GM18508 (cell line): ENCODE results near the gene RBBP9.
A peak's percentile ranks its signal among the peaks of the same experiment; 100 is the strongest.
"Not testable (repeated sequence)": the region's sequence is repeated elsewhere in the genome, so short reads cannot be mapped to it uniquely, and the experiment has no call there.

ENCODE experiments used
- ATAC-seq: cut with Tn5 transposase; IDR thresholded peaks from one replicate; pipeline ENCODE4 v1.9.1; 2021; ENCODE audit warnings: moderate number of reproducible peaks; ENCODE audit not compliant: insufficient read depth, unreplicated experiment

RBBP9 gene

DNA sequence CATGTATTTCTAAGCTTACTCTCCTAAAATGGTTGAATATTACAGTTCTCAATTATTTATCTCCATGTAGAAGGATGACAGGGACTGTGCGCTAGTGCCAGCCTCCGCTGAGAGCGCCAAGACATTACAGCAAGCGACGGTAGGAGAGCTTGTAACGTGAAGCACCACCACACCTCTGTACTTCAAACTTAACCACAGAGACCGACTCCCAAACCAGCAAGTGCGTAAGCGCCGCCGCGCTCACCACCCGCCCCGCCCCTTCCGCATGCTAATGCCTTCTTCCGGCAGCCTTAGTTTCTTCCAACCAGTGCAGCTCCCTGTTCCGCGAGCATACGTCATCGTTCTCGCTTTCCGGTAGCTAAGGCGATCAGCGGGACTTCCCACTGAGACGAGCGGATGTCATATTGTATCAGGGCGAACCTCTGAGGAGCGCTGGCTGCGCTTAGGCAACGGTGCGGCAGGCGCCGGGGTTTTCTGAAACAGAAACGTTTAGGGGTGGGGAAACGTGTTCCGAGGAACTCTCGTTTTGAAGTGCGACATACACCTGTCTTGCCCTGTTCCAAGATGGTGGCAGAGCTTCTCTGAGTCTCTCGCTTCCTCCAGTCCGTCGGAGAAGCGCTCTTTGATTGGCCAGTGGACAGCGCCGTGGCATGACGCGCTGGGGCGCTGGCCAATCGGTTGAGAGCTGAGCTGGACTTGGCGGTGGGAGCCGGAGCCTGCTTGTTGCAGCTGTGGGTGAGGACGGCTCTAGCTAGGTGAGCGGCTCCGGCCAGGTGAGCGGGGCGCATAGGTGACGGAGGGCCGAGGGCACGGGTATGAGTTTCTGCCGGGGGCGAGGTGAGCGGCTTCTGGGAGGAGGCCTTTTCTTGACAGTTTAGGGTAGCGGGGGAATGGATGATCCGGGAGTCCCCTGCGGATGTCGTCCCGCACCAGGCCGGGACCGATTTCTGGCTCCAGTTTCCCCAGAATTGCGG lies 10.5 kb upstream of the RBBP9 start, which contains the start of gene SEC23B:
SEC23B (plus strand) TSS at position 723 of the 974 bp plus-strand sequence. CDS start 2,896 bp downstream, outside the sequence.
- ATAC-seq, result peak; percentile 88

DNA sequence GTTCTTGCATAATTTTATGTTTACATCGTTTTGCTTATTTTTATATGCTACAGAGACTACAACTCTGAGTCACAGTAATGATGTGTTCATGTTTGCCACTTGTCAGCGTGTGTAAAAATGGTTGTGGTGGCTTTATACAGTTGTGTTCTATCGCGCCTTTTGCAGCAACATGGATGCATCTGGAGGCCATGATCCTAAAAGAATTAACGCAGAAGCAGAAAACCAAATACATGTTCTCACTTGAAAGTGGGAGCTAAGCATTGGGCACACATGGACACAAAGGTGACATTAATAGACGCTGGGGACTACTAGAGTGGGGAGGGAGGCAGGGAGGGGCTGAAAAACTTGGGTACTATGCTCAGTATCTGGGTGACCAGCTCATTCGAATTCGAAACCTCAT lies 9.7 kb upstream of the RBBP9 start:
- peak; percentile 1 for ATAC-seq

GRCh38 chr20:18504479-18505060 lies 7.5 kb upstream of the RBBP9 start:
- ATAC-seq, result no peak

DNA sequence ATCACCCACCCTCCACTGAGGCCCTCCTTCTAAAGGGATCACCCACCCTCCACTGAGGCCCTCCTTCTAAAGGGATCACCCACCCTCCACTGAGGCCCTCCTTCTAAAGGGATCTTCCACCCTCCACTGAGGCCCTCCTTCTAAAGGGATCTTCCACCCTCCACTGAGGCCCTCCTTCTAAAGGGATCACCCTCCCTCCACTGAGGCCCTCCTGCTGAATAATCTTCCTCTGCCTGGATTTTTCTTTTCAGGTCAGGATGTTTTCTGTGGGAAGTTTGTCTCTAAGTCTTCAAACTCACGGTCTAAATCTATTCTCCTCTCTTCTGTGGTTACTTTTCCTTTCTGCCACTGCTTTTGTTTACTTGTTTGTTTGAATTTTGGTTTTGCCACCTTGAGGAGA lies 4.6 kb upstream of the RBBP9 start:
- ATAC-seq, result not testable (repeated sequence)

DNA sequence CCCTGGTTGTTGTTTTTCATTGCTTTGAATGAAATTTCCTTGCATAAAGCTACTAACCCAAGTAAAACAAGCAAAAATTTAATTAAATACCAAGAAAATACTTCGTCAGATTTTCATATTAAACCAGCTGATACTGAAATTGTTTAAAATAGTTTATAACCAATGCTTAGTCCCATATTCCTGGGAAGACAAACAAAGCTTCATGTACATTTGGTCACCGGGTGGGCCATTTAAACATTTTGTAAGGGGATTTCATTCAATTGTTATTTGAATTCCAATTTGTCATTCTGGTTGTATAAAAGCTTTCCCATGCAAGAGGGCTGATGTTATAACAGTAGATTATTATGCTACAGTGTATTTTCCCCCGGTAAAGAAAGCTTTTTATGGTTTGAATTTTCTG lies 578 bp upstream of the RBBP9 start:
- ATAC-seq, result no peak

- ATAC-seq, result no peak
These were observed 983 bp downstream of the RBBP9 start for GRCh38 chr20:18496042-18496441.

GRCh38 chr20:18488301-18488700 lies 8.7 kb downstream of the RBBP9 start:
- no peak for ATAC-seq

DNA sequence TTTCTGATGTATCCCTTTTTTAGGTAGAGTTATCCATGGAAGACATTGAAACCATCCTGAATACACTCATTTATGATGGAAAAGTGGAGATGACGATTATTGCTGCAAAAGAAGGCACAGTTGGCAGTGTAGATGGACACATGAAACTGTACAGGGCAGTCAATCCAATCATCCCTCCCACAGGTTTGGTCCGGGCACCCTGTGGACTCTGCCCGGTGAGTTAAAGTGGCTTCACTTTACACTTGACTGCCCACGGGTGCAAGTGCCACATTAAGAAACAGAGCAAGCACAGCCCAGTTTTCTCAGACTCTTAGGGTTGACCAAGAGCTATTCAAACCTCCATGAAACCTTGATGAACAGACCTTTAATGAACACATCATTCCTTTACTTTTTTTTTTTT lies 15.4 kb downstream of the RBBP9 start:
- no peak for ATAC-seq

DNA sequence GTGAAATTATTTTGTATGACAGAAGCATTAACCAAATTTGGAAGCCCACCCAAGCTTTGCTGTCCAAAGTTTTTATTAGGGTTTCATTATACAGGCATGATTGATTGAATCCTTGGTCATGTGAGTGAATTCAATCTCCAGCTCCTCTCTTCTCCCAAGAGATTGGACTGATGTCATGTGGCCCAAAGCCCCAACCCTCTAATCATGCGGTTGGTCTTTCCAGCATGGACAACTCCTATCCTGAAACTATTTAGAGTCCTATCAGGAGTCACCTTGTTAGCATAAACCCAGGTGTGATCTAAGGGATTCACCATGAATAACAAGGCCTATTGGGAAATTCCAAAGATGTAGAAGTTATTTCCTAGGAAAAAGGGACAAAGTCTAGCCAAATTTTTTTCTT lies 19.2 kb downstream of the RBBP9 start:
- ATAC-seq, result no peak

- ATAC-seq, result no peak
These were observed 19.8 kb downstream of the RBBP9 start for GRCh38 chr20:18477218-18477617.

DNA sequence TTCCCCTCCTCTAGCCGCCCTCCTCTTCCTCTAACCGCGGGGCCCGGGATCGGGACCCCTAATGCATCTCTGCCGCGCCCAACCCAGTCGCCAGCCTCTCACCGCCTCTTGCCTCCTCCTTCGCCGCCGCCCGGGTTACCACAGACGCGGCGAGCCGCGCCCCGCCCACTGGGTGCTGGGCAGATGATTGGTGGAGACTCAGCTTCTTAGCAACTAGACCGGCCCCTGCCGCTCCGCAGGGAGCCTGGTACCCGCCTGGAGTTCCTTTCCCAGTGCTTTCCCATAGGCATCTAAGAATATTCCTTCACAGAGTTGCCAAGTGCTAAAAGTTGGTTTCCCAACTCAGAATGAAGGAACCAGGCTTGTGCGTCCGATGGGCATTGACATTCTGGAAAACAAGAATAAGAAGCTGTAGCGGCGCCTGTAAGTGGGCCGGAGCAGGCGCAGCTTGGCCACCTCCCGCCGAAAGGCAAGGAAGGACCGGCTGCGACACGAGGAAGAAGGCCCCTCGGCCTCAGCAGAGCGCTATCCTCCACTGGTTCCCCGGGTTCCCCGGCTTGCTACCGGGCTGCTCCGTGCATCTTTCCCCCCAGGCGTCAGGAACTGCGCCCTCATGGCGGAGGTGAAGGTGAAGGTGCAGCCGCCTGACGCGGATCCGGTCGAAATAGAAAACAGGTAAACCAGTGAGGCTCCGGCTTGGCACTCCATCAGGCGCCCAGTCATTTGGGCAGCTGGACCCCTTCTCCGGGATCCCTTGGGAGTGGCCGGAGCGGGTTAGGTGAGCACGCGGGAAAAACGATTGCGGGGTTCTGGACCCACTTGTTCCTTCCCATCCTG lies 29.9 kb downstream of the RBBP9 start, which contains the start of the genes DZANK1 and POLR3F:
DZANK1 (minus strand) TSS at position 137 of the 837 bp plus-strand sequence. CDS start 1,672 bp downstream, outside the sequence.
POLR3F (plus strand) TSS at position 497 of the 837 bp plus-strand sequence; CDS start at position 614, 117 bp downstream.
- peak; percentile 68 for ATAC-seq

GRCh38 chr20:18466574-18466893 lies 30.5 kb downstream of the RBBP9 start:
- ATAC-seq, result no peak

DNA sequence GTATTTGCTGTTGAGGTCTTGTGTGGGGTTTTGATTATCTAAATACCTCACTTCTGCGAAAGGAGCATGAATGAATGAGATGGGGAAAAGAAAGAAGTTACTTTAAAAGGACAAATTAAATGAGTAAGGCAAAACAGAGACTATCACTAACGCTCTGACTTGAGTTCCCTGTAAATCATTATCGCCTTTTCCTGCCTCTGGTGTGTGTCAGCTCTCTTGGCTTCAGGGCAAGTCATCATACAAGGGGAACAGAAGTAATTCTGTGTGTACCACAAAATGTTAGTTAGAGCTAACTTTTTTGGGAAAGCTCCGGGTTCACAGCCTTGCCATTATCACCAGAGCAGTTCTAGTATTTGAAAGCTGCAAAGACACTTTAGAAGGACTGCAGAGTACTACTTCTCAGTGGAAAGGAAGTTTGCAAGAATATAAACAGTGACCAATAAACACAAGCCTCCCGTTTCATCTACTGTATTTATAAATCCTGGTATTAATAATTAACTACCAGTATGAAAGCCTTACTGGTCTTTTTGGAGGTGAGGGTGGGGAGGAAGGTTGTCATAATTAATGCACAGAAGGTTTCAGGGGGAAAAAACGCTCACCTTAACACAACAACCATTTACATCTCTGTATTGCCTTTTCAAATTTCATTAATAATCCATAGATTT lies 31.4 kb downstream of the RBBP9 start:
- ATAC-seq, result no peak

DNA sequence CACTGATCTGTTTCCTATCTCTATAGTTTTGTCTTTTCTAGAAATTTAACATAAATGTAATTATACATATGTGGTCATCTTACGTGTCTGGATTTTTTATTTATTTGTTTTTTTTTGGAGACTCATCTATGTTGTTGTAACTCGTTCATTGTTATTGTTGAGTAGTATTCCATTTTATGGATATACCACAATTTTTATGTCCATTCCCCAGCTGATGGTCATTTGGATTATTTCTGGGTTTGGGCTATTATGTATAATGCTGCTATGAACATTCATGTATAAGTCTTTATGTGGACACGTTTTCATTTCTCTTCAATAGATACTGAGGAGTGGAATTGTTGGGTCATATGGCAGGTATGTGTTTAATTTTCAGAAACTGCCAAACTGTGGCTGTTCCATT lies 40.4 kb downstream of the RBBP9 start:
- no peak for ATAC-seq

GRCh38 chr20:18443886-18444285 lies 53.1 kb downstream of the RBBP9 start:
- no peak for ATAC-seq

DNA sequence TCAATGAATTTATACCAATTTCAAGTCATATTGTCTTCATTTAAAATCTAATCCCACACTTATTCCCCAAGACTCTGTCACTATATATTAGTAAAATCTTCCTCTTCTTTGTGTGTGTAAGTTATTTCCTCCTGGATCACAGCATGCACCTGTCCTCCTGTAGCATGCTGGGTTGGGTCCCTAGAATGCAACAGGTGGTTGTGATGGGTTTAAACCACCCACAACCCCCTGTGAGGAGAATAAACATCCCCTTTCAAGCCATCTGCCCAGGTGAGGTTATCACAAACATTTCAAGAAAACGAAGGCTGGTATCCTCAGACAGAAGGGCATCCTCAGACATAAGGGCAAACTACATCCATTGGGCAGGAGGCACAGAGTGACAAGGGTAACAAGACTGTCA lies 56.6 kb downstream of the RBBP9 start:
- no peak for ATAC-seq

GRCh38 chr20:18436847-18437246 lies 60.2 kb downstream of the RBBP9 start:
- no peak for ATAC-seq
